Daoy (cell line): Measurements from ENCODE around the gene GRPEL1. TPM values are rescaled to one million over a fixed set of nuclear protein-coding genes. Genes with fewer than 3 reads are reported as not detected.

Experiments
- DNase-seq: peaks from one replicate; pipeline ENCODE4 v3.0.0-alpha.2; 2015; ENCODE audit warnings: low read depth
- total RNA-seq: library from RNA; depleted of rRNA; stranded (reverse); fragments of >200 nt; shearing (Covaris generic); gene quantifications from 2 replicates; pipeline ENCODE4 v1.2.3, GENCODE V29; 2014

Gene GRPEL1
- total RNA-seq, 1 experiment from 2014 or later: 59.5 TPM

DNA sequence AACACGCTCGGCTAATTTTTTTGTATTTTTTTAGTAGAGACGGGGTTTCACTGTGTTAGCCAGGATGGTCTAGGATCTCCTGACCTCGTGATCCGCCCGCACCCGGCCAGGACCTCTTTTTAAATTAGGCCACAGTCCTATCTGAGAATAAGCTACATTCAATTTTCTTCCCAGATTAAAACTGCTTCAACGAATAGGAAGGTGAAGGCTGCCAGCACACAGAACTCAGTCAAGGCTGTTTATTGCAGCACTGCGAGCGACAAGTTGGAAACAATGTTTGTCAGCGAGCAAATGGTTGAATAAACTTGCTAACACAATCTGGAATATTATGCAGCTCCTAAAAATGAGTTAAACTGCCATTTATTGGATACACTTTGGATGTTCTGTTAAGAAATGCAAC is 1.9 kb downstream of the GRPEL1 start:
- DNase-seq: no peak

- no peak for DNase-seq
Measured at GRCh38 chr4:7063362-7063761, 4.5 kb downstream of the GRPEL1 start.

DNA sequence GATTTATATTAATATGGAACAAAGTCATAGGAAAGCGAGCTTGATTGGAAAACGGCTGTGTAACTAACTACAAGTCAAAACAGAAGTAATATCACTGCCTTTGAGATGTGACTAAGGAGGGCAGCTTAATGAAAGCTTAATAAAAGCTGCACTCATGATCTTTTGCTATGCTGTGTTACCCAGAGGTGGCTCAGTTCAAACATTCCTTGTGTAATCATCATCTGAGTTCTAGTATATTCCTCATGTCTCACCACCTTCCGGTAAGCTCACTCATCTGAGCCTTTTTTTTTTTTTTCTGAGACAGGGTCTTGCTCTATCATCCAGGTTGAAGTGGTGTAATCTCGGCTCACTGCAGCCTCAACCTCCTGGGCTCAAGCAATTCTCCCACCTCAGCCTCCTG is 5.0 kb downstream of the GRPEL1 start:
- no peak for DNase-seq

DNA sequence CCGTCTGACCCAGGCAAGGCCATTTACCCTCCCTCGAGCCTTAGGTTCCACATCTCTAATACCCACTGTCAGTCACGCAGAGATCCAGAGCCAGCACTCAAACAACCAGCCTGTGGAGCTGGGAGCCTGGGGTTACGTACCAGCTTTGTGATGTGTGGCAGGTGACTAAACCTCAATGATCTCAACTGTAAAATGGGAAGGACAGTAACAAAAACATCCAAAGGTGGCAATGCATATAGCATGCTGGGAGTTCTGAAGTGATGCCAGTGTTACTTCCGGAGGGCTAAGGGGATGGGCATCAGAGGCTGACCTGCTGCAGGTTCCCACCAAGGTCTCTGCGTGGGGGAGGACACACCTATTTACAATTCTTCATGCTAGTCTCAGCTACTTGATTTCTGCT is 6.0 kb downstream of the GRPEL1 start:
- DNase-seq: no peak

DNA sequence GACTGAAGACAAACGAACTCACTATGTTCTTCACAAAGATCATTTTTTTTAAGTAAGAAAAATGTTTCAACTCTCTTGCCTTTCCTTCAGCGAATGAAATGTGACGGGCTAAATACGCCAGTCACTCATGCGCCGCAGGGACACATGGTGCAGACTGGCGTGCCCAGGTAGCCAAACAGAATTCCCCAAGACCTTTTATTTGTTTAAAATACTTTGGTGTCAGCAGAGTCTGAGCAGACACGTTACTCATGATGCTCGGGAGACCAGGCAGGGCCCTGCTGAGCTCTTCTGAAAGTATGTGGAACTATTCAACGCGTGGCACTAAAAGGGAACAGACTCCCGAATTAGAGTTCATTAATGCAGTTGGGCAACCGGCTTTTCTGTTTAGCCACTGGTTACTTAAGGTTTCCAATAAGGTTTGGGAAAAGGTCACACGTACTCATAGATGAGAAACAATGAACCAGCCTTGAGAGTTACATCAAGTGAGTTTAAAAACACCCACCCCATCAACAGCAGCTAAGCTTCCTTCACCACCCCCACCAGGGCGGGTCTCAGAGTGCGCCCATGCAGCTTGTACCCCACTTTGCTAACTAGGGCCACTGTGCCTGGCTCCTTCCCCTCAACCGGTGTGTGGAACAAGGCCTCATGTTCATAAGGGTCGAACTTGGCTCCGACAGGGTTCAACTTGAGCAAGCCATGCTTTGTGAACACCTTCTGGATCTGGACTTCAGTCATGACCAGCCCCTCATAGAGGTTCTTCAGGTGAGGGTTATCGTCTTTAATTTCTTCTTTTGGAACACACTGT is 7.3 kb downstream of the GRPEL1 start:
- DNase-seq: no peak

GRCh38 chr4:7059662-7060061 is 8.2 kb downstream of the GRPEL1 start:
- no peak for DNase-seq

DNA sequence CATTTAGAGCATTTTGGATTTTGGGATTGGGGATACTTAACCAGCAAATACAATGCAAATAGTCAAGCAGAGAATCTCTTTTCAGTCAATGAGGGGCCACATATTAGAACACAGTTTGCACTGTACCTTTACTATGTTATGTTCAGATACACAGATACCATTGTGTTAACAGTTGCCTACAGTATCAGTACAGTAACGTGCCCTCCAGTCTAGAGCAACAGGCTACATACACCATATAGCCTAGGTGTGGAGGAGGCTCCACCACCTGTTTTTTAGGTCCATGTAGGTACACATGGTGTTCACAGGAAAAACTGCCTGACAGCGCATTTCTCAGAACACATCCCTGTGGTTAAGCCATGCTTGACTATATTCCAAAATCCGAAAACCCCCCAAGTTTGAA is 9.1 kb downstream of the GRPEL1 start:
- no peak for DNase-seq

GRCh38 chr4:7055990-7056325 is 11.9 kb downstream of the GRPEL1 start:
- DNase-seq: no peak

- no peak for DNase-seq
Measured at GRCh38 chr4:7055111-7055989, 12.5 kb downstream of the GRPEL1 start.

DNA sequence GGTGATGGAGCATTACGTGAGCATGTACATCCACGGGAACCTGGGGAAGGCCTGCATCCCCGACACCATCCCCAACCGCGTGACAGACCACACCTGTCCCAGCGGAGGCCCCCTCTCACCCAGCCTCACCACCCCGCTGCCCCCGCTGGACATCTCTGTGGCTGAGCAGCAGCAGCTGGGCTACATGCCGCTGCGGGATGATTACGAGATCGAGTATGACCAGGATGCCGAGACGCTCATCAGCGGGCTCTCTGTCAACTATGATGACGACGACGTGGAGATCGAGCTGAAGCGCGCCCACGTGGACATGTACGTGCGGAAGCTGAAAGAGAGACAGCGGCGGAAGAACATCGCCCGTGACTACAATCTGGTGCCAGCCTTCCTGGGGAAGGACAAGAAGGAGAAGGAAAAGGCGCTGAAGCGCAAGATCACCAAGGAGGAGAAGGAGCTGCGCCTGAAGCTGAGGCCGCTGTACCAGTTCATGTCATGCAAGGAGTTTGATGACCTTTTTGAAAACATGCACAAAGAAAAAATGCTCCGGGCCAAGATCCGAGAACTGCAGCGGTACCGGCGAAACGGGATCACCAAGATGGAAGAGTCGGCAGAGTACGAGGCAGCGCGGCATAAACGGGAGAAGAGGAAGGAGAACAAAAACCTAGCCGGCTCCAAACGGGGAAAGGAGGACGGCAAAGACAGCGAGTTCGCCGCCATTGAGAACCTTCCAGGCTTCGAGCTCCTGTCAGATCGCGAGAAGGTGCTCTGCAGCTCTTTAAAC is 13.6 kb downstream of the GRPEL1 start:
- no peak for DNase-seq

DNA sequence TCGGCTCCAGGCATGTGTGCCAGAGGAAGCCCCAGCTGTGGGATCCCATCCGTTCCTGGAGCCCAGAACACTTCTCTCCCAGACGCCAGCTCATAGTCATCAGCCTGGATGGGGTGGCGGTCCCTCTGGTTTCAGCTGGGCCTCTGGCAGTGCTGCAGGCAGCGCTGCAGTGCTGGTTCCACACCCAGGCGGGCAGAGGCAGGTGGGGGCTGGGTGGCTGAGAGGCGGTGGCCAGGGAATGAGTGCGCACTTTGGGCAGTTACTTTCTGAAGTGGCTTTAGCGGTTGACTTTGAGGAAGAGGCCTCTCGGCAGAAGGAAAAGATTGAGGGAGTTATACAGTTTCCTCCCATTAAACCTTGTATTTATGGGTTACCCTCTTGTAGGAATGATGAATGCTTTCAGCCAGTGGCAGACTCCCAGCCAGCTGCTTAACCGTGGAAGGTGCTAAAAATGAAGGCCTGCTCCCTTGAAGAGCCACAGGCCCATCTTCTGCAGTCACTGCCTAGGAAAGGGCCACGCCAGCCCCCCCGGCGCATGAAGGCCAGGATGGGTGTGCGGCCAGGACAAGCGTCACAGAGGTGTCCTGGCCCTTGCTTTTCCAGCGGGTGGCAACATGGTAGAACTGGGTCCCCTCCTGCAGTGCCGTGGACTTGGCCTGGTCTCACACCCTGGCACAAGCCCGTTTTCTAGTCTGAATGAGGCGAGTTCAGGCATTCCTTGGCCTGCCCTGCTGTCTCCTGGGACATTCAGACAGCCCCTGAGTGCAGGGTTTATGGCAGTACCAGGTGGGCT is 14.7 kb downstream of the GRPEL1 start:
- DNase-seq: no peak

- no peak for DNase-seq
Measured at GRCh38 chr4:7052313-7052712, 15.6 kb downstream of the GRPEL1 start.

DNA sequence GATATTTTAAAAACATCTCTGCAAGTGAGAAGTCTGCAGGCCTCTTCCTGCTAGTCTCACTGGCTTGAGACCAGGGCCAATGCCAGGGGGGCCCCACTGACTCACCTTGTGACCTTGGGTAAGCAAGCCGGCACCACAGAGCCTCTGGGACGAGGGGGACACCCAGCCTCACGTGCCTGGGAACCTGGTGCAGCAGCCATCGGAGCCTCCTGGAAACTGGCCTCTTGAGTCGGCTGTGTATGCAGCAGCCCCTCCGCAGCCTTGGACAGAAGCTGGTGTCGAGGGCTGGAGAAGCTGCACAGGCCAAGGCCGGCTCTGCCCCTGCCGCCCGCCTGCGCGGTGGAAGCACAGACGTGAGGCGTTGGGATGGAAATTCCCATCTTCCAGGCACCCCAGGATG is 16.0 kb downstream of the GRPEL1 start:
- DNase-seq: no peak

- no peak for DNase-seq
Measured at GRCh38 chr4:7051144-7051495, 16.7 kb downstream of the GRPEL1 start.

GRCh38 chr4:7050481-7051143 is 17.3 kb downstream of the GRPEL1 start:
- no peak for DNase-seq

DNA sequence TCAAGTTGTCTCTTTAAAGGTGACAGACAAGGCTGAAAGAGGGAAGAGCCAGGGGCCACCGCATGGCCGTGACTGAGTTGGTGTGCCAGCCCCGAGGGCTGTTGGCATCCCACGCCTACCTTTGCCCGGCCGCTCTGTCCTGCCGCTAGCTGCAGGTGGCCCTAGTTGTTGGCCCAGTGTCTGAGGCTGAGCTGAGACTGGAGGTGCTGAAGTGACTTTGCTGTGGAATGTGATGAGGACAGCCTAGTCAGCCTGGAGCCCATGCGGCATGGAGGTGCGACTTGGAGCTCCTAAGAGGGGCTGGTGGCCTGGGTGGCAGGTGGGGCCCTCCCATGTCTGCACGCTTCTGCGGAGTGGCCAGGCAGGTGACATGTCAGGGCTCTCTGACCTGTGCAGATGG is 18.1 kb downstream of the GRPEL1 start:
- no peak for DNase-seq

DNA sequence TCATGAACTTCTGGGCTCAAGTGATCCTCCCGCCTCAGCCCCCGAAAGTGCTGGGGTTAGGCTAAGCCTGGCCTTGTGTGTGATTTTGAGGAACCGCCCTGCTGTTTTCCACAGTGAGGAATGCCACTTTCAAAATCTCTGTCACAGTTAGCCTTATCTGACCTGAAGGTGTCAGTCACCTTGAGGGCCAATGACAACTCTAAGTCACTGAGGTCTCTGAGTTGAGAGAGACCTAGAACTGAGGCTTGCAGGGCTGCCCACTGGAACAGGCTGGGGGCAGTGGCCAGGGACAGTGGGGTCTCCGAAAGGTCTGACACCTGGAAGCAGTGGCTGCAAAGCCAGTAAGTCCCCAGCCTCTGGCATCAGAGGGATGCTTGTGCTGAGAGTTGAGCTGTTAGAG is 18.6 kb downstream of the GRPEL1 start:
- no peak for DNase-seq

- DNase-seq: no peak
Measured at GRCh38 chr4:7048642-7049041, 19.2 kb downstream of the GRPEL1 start.

- no peak for DNase-seq
Measured at GRCh38 chr4:7046971-7047370, 20.9 kb downstream of the GRPEL1 start.

DNA sequence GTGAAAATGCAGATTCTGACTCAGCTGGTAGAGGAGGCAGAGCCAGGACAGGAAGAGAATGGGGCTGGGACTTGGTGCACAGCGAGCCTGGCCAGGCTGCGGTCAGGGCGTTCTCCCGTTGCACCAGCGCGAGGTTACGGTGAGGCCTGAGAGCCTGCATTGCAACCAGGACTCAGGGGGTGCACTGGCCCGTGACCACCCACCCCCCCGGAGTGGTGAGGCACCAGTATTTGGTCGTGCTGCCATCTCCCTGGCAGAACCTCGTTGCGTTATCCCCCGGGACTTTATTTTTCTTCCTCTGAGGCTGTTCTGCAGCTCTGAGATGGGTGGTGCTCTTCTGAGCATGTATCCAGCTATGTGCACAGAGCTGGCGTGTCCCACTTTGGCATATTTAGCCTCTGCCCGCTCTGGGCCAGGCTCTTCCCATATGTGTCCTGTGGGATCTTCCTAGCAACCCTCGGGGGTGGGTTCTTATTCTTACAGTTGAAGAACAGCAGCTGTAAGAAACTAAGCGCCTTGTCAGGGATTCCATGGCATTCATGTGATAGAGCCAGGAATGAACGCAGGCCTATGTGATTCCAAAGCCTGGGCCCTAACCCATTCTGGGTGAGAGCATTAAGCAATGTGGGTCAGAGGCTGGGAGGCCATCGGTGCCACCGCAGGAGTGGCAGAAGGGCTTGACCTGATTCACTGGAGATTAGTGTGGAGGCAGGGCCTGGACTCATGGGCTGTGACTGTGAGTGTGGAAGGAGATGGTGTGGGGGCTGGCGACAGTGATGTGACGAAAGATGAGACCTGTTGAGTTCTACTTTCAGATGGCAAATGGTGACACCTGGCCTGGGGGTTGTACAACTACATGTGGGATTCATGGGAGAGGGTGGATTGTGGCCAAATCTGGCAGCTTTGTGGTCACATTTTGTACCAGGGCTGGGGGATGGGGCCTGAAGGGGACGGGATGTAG is 21.6 kb downstream of the GRPEL1 start:
- DNase-seq: no peak
